ENCODE data around the gene NDEL1. TPM values are rescaled to one million over a fixed set of nuclear protein-coding genes. Genes with fewer than 3 reads are reported as not detected.

Gene NDEL1
- total and polyA plus RNA-seq, 7 donors, result 24.6 to 79.2 (median 37.7) TPM

GRCh38 chr17:8466873-8467272 lies 31.2 kb downstream of the NDEL1 start:
- Histone ChIP-seq H3K4me1 (peaks cover 22% of the 10 kb centered on the region), H3K4me3 (no peak overlapping the region), H3K36me3 (ENCODE audit: insufficient read depth in 1 of 2, low read depth in 1 of 2) (peaks cover 0 to 64% of the 10 kb centered on the region in 2 donors), H3K9me3 (no peaks in the 10 kb centered on the region), H3K27ac (peak overlapping the region; percentile 7), H3K27me3 (ENCODE audit: insufficient read depth in 3 of 3, low read length in 2 of 3) (no peaks in the 10 kb centered on the region)
- WGBS, 3 donors, result 90 to 93% (median 90%) methylated on average over 21 of the region's 21 CpGs
- DNase-seq (no peak), ATAC-seq (no peak)
- TF ChIP-seq, protein P1, sequence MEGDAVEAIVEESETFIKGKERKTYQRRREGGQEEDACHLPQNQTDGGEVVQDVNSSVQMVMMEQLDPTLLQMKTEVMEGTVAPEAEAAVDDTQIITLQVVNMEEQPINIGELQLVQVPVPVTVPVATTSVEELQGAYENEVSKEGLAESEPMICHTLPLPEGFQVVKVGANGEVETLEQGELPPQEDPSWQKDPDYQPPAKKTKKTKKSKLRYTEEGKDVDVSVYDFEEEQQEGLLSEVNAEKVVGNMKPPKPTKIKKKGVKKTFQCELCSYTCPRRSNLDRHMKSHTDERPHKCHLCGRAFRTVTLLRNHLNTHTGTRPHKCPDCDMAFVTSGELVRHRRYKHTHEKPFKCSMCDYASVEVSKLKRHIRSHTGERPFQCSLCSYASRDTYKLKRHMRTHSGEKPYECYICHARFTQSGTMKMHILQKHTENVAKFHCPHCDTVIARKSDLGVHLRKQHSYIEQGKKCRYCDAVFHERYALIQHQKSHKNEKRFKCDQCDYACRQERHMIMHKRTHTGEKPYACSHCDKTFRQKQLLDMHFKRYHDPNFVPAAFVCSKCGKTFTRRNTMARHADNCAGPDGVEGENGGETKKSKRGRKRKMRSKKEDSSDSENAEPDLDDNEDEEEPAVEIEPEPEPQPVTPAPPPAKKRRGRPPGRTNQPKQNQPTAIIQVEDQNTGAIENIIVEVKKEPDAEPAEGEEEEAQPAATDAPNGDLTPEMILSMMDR (IDR thresholded peaks at IDR 0.05), result no peak
- intact Hi-C loops (cut with DNase I), result no loop called here

GRCh38 chr17:8467527-8467926 lies 31.8 kb downstream of the NDEL1 start:
- intact Hi-C loops (cut with DNase I), result no loop called here
- TF ChIP-seq, protein P1 (IDR thresholded peaks at IDR 0.05), result no peak
- WGBS, 3 donors, result 48 to 63% (median 60%) methylated on average over 16 of the region's 16 CpGs
- Histone ChIP-seq H3K9me3 (no peaks in the 10 kb centered on the region), H3K4me1 (peaks cover 22% of the 10 kb centered on the region), H3K4me3 (no peak overlapping the region), H3K27me3 (ENCODE audit: insufficient read depth in 3 of 3, low read length in 2 of 3) (no peaks in the 10 kb centered on the region), H3K27ac (peak overlapping the region; percentile 6), H3K36me3 (ENCODE audit: insufficient read depth in 1 of 2, low read depth in 1 of 2) (peaks cover 0 to 62% of the 10 kb centered on the region in 2 donors)
- DNase-seq (no peak), ATAC-seq (no peak)

GRCh38 chr17:8468127-8468526 lies 32.4 kb downstream of the NDEL1 start:
- TF ChIP-seq, protein P1 (IDR thresholded peaks at IDR 0.05), result no peak
- 27 to 42% (median 34%) methylated on average over 9 of the region's 9 CpGs for WGBS, 3 donors
- Histone ChIP-seq H3K9me3 (no peaks in the 10 kb centered on the region), H3K36me3 (ENCODE audit: insufficient read depth in 1 of 2, low read depth in 1 of 2) (peaks cover 0 to 62% of the 10 kb centered on the region in 2 donors), H3K4me1 (peaks cover 22% of the 10 kb centered on the region), H3K27ac (no peak overlapping the region), H3K27me3 (ENCODE audit: insufficient read depth in 3 of 3, low read length in 2 of 3) (no peaks in the 10 kb centered on the region), H3K4me3 (no peak overlapping the region)
- DNase-seq (peak in 1 of 2 donors; percentile 79), ATAC-seq (peak in 3 of 4 donors; percentile 18 to 37 (median 28))
- intact Hi-C loops (cut with DNase I), result no loop called here

GRCh38 chr17:8468980-8469379 lies 33.3 kb downstream of the NDEL1 start:
- ATAC-seq (no peak), DNase-seq (no peak)
- TF ChIP-seq, protein P1 (IDR thresholded peaks at IDR 0.05), result no peak
- H3K4me1 ChIP-seq, result peaks cover 22% of the 10 kb centered on the region
- peaks cover 0 to 62% of the 10 kb centered on the region in 2 donors for H3K36me3 ChIP-seq (ENCODE audit: insufficient read depth in 1 of 2, low read depth in 1 of 2)
- no peak overlapping the region for H3K27ac ChIP-seq
- intact Hi-C loops (cut with DNase I), result no loop called here
- WGBS, 3 donors, result 56 to 81% (median 68%) methylated on average over 3 of the region's 3 CpGs
- no peaks in the 10 kb centered on the region for H3K27me3 ChIP-seq (ENCODE audit: insufficient read depth in 3 of 3, low read length in 2 of 3)
- H3K9me3 ChIP-seq, result no peaks in the 10 kb centered on the region
- no peak overlapping the region for H3K4me3 ChIP-seq

DNA sequence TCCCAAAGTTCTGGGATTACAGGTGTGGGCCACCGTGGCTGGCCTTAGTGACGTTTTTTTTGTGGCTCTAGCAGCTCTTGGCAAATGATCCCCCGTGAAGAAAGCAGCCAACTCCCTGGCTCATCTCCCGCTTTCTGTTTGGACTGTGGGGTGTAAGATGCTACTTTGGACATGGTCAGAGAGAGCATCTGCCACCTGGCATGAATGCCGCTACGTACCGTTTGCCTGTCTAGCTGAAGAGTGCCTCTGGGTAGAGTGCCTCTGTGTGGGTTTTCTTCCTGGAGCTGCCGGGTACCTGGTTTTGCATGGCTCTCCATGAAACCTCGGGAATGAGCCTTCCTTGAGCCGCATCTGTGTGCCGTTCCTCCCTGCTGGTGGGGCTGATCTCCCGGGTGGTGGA lies 34.3 kb downstream of the NDEL1 start:
- Histone ChIP-seq H3K9me3 (no peaks in the 10 kb centered on the region), H3K4me1 (peaks cover 22% of the 10 kb centered on the region), H3K27me3 (ENCODE audit: insufficient read depth in 3 of 3, low read length in 2 of 3) (no peaks in the 10 kb centered on the region), H3K27ac (peak overlapping the region; percentile 46), H3K4me3 (no peak overlapping the region), H3K36me3 (ENCODE audit: insufficient read depth in 1 of 2, low read depth in 1 of 2) (peaks cover 0 to 66% of the 10 kb centered on the region in 2 donors)
- intact Hi-C loops (cut with DNase I), result no loop called here
- 21 to 43% (median 22%) methylated on average over 12 of the region's 12 CpGs for WGBS, 3 donors
- TF ChIP-seq, protein P1 (IDR thresholded peaks at IDR 0.05), result no peak
- DNase-seq (no peak), ATAC-seq (peak; percentile 16 to 50 (median 35))
